Fibroblast of lung (primary cell): ENCODE results near the gene BCL10. TPM values are rescaled to one million over a fixed set of nuclear protein-coding genes. Genes with fewer than 3 reads are reported as not detected.
A peak's percentile ranks its signal among the peaks of the same experiment; 100 is the strongest.

Experiments used
- DNase-seq, 2 donors: peaks; one replicate each; pipeline versions ENCODE4 v3.0.0 to v3.0.0-alpha.2; 2010; ENCODE audit warnings: low read depth in 2 of 2
- H2AFZ ChIP-seq: 2 replicates; pipeline ENCODE4 v1.5.1; 2012; ENCODE audit warnings: low read length, control low read depth, inconsistent platforms
- H3K27ac ChIP-seq: 2 replicates; pipeline ENCODE4 v1.5.1; 2011; ENCODE audit warnings: low read length, control low read depth; ENCODE audit not compliant: insufficient read depth
- H3K27me3 ChIP-seq: 2 replicates; pipeline ENCODE4 v1.5.1; 2011; ENCODE audit warnings: mild to moderate bottlenecking, low read length; ENCODE audit not compliant: control insufficient read depth, insufficient read depth
- H3K36me3 ChIP-seq: 2 replicates; pipeline ENCODE4 v1.5.1; 2011; ENCODE audit warnings: low read length; ENCODE audit not compliant: control insufficient read depth, insufficient read depth
- H3K4me1 ChIP-seq: 2 replicates; pipeline ENCODE4 v1.5.1; 2011; ENCODE audit warnings: low read length; ENCODE audit not compliant: control insufficient read depth, insufficient read depth; ENCODE audit errors: extremely low read depth
- H3K4me2 ChIP-seq: 2 replicates; pipeline ENCODE4 v1.5.1; 2011; ENCODE audit warnings: low read length, control low read depth; ENCODE audit not compliant: insufficient read depth; ENCODE audit errors: extremely low read depth
- H3K4me3 ChIP-seq, 4 experiments: fragments of 200-600 bp in 1 of 4; sonication (generic) in 1 of 4; replicated peaks in 1 of 4; 2 replicates each; pipeline ENCODE4 v1.5.1; 2011 to 2016; ENCODE audit warnings: low read length in 4 of 4, low read depth in 3 of 4, mild to moderate bottlenecking in 3 of 4, control low read depth in 2 of 4, inconsistent platforms in 1 of 4, mixed read lengths in 1 of 4; ENCODE audit not compliant: insufficient read depth in 1 of 4; ENCODE audit errors: control extremely low read depth in 1 of 4
- H3K79me2 ChIP-seq: 2 replicates; pipeline ENCODE4 v1.5.1; 2012; ENCODE audit warnings: mild to moderate bottlenecking, low read length, inconsistent platforms; ENCODE audit not compliant: control insufficient read depth, insufficient read depth
- H3K9ac ChIP-seq: 2 replicates; pipeline ENCODE4 v1.5.1; 2011; ENCODE audit warnings: mild to moderate bottlenecking, low read length, control low read depth; ENCODE audit not compliant: insufficient read depth
- H3K9me3 ChIP-seq: 2 replicates; pipeline ENCODE4 v1.5.1; 2012; ENCODE audit warnings: low read depth, low read length; ENCODE audit not compliant: control insufficient read depth, insufficient read depth
- H4K20me1 ChIP-seq: 2 replicates; pipeline ENCODE4 v1.5.1; 2011; ENCODE audit warnings: low read length; ENCODE audit not compliant: control insufficient read depth, insufficient read depth; ENCODE audit errors: extremely low read depth
- EZH2 ChIP-seq: IDR thresholded peaks from 2 replicates; pipeline ENCODE4 v1.5.1; 2012; ENCODE audit warnings: low read length, control low read depth, mild to moderate bottlenecking; ENCODE audit errors: missing control alignments
- polyA plus RNA-seq, 2 donors: library from polyadenylated mRNA; depleted of rRNA in 1 of 2; stranded (reverse) in 1 of 2; unstranded in 1 of 2; fragments of >200 nt; gene quantifications; 2 replicates each; pipeline ENCODE4 v1.2.1, GENCODE V29; 2011 to 2012; ENCODE audit warnings: missing spikeins in 1 of 2
- total RNA-seq: library from RNA; depleted of rRNA; stranded (reverse); fragments of >200 nt; gene quantifications from 2 replicates; pipeline ENCODE4 v1.2.1, GENCODE V29; 2014
- TF ChIP-seq, protein P1 (sequence below), 2 donors: IDR thresholded peaks in 1 of 2; conservative IDR thresholded peaks in 1 of 2; 1 replicate in 1 of 2; 2 replicates in 1 of 2; pipeline ENCODE4 v1.5.1; 2011 to 2012; ENCODE audit warnings: low read length in 2 of 2, control low read depth in 1 of 2, inconsistent platforms in 1 of 2, low read depth in 1 of 2, mild to moderate bottlenecking in 1 of 2

The BCL10 gene
- total and polyA plus RNA-seq, 2 donors (not counting 1 experiment from before 2014, with no cell fraction given) = 18.8 to 30.2 TPM

DNA sequence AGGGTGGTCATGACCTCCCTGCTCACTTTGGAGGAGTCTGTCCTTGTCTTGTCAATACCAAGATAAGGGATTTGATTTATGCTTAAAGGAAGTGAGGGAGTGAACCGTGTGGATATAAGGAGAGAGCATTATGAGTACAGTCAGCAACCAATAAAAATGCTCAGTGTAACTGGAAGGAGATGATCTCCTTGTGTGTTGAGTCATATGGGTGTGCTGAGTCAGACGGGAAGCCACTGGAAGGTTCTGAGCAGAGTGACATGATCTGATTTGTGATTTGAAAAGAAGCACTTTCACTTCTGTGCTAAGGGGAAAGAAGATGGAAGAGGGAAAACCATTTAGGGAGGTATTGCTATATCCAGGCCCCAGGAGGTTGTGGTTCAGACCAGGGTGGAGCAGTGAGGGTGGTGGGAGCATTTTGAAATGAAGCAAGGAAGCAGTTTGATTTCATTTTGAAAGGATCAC is 2.5 kb upstream of the BCL10 start:
- H2AFZ ChIP-seq = peak overlapping the region; percentile 43
- peak; percentile 94 to 96 for DNase-seq
- H3K27ac ChIP-seq = peak overlapping the region; percentile 72
- peak overlapping the region in 3 of 4 experiments; percentile 0 to 39 (median 18) for H3K4me3 ChIP-seq
- peaks cover 5% of the 10 kb centered on the region for H3K4me1 ChIP-seq
- H3K27me3 ChIP-seq = no peaks in the 10 kb centered on the region
- H4K20me1 ChIP-seq = no peaks in the 10 kb centered on the region
- peak overlapping the region; percentile 20 for H3K4me2 ChIP-seq
- TF ChIP-seq, protein P1, sequence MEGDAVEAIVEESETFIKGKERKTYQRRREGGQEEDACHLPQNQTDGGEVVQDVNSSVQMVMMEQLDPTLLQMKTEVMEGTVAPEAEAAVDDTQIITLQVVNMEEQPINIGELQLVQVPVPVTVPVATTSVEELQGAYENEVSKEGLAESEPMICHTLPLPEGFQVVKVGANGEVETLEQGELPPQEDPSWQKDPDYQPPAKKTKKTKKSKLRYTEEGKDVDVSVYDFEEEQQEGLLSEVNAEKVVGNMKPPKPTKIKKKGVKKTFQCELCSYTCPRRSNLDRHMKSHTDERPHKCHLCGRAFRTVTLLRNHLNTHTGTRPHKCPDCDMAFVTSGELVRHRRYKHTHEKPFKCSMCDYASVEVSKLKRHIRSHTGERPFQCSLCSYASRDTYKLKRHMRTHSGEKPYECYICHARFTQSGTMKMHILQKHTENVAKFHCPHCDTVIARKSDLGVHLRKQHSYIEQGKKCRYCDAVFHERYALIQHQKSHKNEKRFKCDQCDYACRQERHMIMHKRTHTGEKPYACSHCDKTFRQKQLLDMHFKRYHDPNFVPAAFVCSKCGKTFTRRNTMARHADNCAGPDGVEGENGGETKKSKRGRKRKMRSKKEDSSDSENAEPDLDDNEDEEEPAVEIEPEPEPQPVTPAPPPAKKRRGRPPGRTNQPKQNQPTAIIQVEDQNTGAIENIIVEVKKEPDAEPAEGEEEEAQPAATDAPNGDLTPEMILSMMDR (conservative IDR thresholded peaks at IDR 0.05 in 1 of 2, IDR thresholded peaks at IDR 0.05 in 1 of 2; ENCODE audit: low read depth in 1 of 2, low read length in 2 of 2) = no peak
- TF ChIP-seq EZH2 = no peak
- no peaks in the 10 kb centered on the region for H3K9me3 ChIP-seq
- no peaks in the 10 kb centered on the region for H3K36me3 ChIP-seq
- no peak overlapping the region for H3K9ac ChIP-seq
- H3K79me2 ChIP-seq = peaks cover 23% of the 10 kb centered on the region

DNA sequence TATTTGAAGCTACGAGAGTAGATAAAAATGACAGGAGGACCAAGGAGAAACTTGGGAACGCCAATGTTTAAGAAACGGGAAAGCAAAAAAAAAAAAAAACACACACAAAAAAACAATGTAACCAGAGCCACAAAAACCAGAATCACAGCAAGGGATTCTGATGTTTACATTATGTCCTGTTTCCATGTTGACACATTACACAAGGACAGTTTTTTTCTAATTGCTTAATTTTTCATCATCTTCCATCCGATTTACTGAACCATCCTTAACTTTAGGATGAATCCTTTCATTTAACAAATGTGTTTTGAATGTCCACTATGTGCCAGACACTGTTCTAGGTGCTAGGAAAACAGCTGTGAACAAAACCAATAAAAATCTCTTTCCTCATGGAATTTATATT is 1.4 kb upstream of the BCL10 start:
- H3K9me3 ChIP-seq = no peaks in the 10 kb centered on the region
- H3K27me3 ChIP-seq = no peaks in the 10 kb centered on the region
- no peak overlapping the region for H2AFZ ChIP-seq
- H3K4me3 ChIP-seq = no peak overlapping the region
- H3K79me2 ChIP-seq = peaks cover 34% of the 10 kb centered on the region
- H4K20me1 ChIP-seq = no peaks in the 10 kb centered on the region
- H3K4me2 ChIP-seq = no peak overlapping the region
- no peaks in the 10 kb centered on the region for H3K36me3 ChIP-seq
- H3K27ac ChIP-seq = no peak overlapping the region
- H3K4me1 ChIP-seq = peaks cover 5% of the 10 kb centered on the region
- TF ChIP-seq EZH2 = no peak
- TF ChIP-seq, protein P1 (conservative IDR thresholded peaks at IDR 0.05 in 1 of 2, IDR thresholded peaks at IDR 0.05 in 1 of 2; ENCODE audit: low read depth in 1 of 2, low read length in 2 of 2) = no peak
- DNase-seq = no peak
- H3K9ac ChIP-seq = no peak overlapping the region

DNA sequence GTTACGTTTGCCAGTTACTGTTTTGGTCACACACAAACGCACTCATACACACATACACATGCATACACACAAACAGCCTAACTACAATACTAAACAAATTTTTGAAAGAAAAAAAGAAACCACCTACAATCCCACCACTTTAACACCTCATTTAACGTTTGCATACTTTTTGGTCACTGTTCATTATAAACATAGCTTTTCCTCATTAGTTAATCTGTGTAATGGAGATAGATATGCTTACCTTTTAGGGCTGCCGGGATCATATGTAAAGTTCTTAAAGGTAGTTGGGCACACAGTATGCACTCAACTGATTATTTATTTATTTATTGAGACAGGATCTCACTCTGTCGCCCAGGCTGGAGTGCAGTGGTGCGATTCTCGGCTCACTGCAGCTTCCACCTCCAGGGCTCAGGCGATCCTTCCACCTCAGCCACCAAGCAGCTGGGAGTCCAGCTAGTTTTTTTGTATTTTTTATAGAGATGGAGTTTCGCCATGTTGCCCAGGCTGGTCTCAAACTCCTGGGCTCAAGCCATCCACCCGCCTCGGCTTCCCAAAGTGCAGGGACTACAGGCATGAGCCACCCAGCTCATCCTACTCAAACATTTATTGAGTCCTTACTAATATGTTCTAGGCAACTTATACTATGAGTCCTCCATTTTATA is 677 bp upstream of the BCL10 start:
- H3K27ac ChIP-seq = peak overlapping the region; percentile 98
- peak overlapping the region; percentile 0 to 98 (median 37) for H3K4me3 ChIP-seq
- no peaks in the 10 kb centered on the region for H4K20me1 ChIP-seq
- H3K9ac ChIP-seq = peak overlapping the region; percentile 95
- H3K27me3 ChIP-seq = no peaks in the 10 kb centered on the region
- no peaks in the 10 kb centered on the region for H3K36me3 ChIP-seq
- no peak for DNase-seq
- TF ChIP-seq, protein P1 (conservative IDR thresholded peaks at IDR 0.05 in 1 of 2, IDR thresholded peaks at IDR 0.05 in 1 of 2; ENCODE audit: low read depth in 1 of 2, low read length in 2 of 2) = no peak
- TF ChIP-seq EZH2 = no peak
- no peaks in the 10 kb centered on the region for H3K9me3 ChIP-seq
- H3K79me2 ChIP-seq = peaks cover 41% of the 10 kb centered on the region
- H3K4me1 ChIP-seq = peaks cover 5% of the 10 kb centered on the region
- peak overlapping the region; percentile 26 for H3K4me2 ChIP-seq
- no peak overlapping the region for H2AFZ ChIP-seq
